ENCODE data around the gene BLID.

DNA sequence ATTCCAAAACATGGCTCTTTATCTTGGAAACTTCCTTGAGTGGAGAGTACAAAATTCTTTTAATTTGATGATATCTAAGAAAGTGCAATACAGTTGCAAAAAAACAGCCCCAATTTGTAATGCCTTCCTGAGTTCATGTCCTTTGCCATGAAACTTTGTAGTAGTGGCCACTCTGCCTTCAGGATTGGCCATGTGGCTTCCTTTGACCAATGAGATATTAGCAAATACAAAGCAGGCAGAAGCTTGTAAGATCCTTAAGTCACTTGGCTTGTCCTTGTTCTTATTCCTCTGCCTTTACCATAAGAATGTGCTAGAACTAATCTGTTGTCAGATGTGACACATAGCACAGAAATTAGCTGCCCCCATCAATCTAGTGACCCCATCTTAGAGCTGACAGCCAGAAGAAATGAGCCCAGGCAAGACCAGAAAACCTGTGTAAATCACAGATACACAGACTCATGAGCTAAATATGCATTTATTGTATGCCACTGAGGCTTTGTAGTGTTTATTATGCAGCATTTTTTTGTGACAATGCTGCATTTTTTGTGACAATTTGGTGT lies 29.8 kb upstream of the BLID start:
- TF ChIP-seq EGR1 (IDR thresholded peaks at IDR 0.05; ENCODE audit: borderline replicate concordance, low read depth, low read length) = no peak
- TF ChIP-seq POLR2A (IDR thresholded peaks at IDR 0.05; ENCODE audit: control extremely low read depth in 1 of 2, low read depth in 2 of 2, low read length in 2 of 2) = no peak
- TF ChIP-seq, protein P1, sequence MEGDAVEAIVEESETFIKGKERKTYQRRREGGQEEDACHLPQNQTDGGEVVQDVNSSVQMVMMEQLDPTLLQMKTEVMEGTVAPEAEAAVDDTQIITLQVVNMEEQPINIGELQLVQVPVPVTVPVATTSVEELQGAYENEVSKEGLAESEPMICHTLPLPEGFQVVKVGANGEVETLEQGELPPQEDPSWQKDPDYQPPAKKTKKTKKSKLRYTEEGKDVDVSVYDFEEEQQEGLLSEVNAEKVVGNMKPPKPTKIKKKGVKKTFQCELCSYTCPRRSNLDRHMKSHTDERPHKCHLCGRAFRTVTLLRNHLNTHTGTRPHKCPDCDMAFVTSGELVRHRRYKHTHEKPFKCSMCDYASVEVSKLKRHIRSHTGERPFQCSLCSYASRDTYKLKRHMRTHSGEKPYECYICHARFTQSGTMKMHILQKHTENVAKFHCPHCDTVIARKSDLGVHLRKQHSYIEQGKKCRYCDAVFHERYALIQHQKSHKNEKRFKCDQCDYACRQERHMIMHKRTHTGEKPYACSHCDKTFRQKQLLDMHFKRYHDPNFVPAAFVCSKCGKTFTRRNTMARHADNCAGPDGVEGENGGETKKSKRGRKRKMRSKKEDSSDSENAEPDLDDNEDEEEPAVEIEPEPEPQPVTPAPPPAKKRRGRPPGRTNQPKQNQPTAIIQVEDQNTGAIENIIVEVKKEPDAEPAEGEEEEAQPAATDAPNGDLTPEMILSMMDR (IDR thresholded peaks at IDR 0.05; ENCODE audit: control extremely low read depth in 1 of 3, insufficient read depth in 1 of 3, low read depth in 1 of 3, low read length in 3 of 3) = no peak
- no peak for TF ChIP-seq RFX5 (IDR thresholded peaks at IDR 0.05; ENCODE audit: borderline replicate concordance, low read depth, low read length)
- no peak for TF ChIP-seq SRF (IDR thresholded peaks at IDR 0.05; ENCODE audit: low read depth, low read length)
- no peak for TF ChIP-seq GABPA (IDR thresholded peaks at IDR 0.05; ENCODE audit: borderline replicate concordance, insufficient read depth, low read length)
- no peak for TF ChIP-seq POLR2AphosphoS5 (IDR thresholded peaks at IDR 0.05; ENCODE audit: low read depth, low read length)
- no peak for TF ChIP-seq CEBPB (IDR thresholded peaks at IDR 0.05; ENCODE audit: low read depth, low read length)
- TF ChIP-seq, protein P2, sequence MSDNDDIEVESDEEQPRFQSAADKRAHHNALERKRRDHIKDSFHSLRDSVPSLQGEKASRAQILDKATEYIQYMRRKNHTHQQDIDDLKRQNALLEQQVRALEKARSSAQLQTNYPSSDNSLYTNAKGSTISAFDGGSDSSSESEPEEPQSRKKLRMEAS (IDR thresholded peaks at IDR 0.05) = no peak
- no peak for TF ChIP-seq ZNF274 (IDR thresholded peaks at IDR 0.05; ENCODE audit: borderline replicate concordance, extremely low read depth, low read length)
- TF ChIP-seq, protein P3, sequence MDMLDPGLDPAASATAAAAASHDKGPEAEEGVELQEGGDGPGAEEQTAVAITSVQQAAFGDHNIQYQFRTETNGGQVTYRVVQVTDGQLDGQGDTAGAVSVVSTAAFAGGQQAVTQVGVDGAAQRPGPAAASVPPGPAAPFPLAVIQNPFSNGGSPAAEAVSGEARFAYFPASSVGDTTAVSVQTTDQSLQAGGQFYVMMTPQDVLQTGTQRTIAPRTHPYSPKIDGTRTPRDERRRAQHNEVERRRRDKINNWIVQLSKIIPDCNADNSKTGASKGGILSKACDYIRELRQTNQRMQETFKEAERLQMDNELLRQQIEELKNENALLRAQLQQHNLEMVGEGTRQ (IDR thresholded peaks at IDR 0.05; ENCODE audit: low read length) = no peak
- TF ChIP-seq FOSL1 (IDR thresholded peaks at IDR 0.05; ENCODE audit: insufficient read depth, low read depth, low read length) = no peak
